Activated CD4-positive, alpha-beta T cell treated with anti-CD3 and anti-CD28 coated beads for 36 hours (primary cell): ENCODE data around the gene USP17L21. TPM values are rescaled to one million over a fixed set of nuclear protein-coding genes. Genes with fewer than 3 reads are reported as not detected.
"Not testable (repeated sequence)": the region's sequence is repeated elsewhere in the genome, so short reads cannot be mapped to it uniquely, and the experiment has no call there.

ENCODE experiments used
- ATAC-seq: fragments of 200-7000 bp; cut with Tn5 transposase; one replicate; pipeline ENCODE4 v1.10.0; 2021; ENCODE audit warnings: mild to moderate bottlenecking, moderate library complexity
- CTCF ChIA-PET: fragments of 350-600 bp; sonication (Branson Sonifier 250); formaldehyde crosslinking; loops from one replicate; lab custom pipeline; 2021; ENCODE audit warnings: antibody characterized with exemption; lab: Charles Lee
- POLR2A ChIA-PET: fragments of 350-600 bp; sonication (Branson Sonifier 250); formaldehyde crosslinking; loops from one replicate; lab custom pipeline; 2021; ENCODE audit warnings: antibody characterized with exemption, inconsistent platforms; lab: Charles Lee
- DNase-seq: peaks from one replicate; pipeline ENCODE4 v3.0.0-alpha.2; 2020
- H3K27ac Mint-ChIP-seq: one replicate; pipeline ENCODE4 v1.8.0; 2021; ENCODE audit warnings: mixed read lengths
- H3K27me3 Mint-ChIP-seq: one replicate; pipeline ENCODE4 v1.8.0; 2021; ENCODE audit warnings: mixed read lengths
- H3K36me3 Mint-ChIP-seq: one replicate; pipeline ENCODE4 v1.8.0; 2021; ENCODE audit warnings: low read depth, mixed read lengths
- H3K4me1 Mint-ChIP-seq: one replicate; pipeline ENCODE4 v1.8.0; 2021; ENCODE audit warnings: mixed read lengths
- H3K4me3 Mint-ChIP-seq: one replicate; pipeline ENCODE4 v1.8.0; 2021; ENCODE audit warnings: mild to moderate bottlenecking, moderate library complexity, mixed read lengths
- H3K9me3 Mint-ChIP-seq: one replicate; pipeline ENCODE4 v1.8.0; 2021; ENCODE audit warnings: low read depth, mixed read lengths
- intact Hi-C, 2 experiments: fragments of 100-400 bp; cut with DNase I in 1 of 2; cut with micrococcal nuclease in 1 of 2; formaldehyde crosslinking; loops; one replicate each; pipeline versions ENCODE4 v1.14.2 to v1.15.1; 2022 to 2024; cut with DNase I, micrococcal nuclease
- total RNA-seq, 2 experiments: library from RNA; stranded (reverse); gene quantifications; one replicate each; pipeline ENCODE4 v1.2.3, GENCODE V29; 2021

Gene USP17L21
- total RNA-seq, 2 experiments from 2014 or later: not detected

- POLR2A ChIA-PET, intact Hi-C loops, H3K9me3 Mint-ChIP-seq, H3K4me3 Mint-ChIP-seq, H3K4me1 Mint-ChIP-seq, DNase-seq, CTCF ChIA-PET, H3K36me3 Mint-ChIP-seq, H3K27ac Mint-ChIP-seq, H3K27me3 Mint-ChIP-seq, ATAC-seq: not testable (repeated sequence)
Measured at GRCh38 chr4:9257824-9258223, 4.8 kb upstream of the USP17L21 start, which contains the start of gene USP17L20. TSS of gene USP17L20 (plus strand) at chr4:9258124. CDS start at chr4:9258124, 0 bp downstream.

- POLR2A ChIA-PET: not testable (repeated sequence)
Measured at GRCh38 chr4:9267319-9267718, 4.6 kb downstream of the USP17L21 start, which contains the start of gene USP17L22. TSS of gene USP17L22 (plus strand) at chr4:9267619. CDS start at chr4:9267619, 0 bp downstream.

GRCh38 chr4:9271719-9272118 lies 9.0 kb downstream of the USP17L21 start:
- H3K4me3 Mint-ChIP-seq, H3K27ac Mint-ChIP-seq, intact Hi-C loops, H3K4me1 Mint-ChIP-seq, H3K36me3 Mint-ChIP-seq, H3K27me3 Mint-ChIP-seq, CTCF ChIA-PET, ATAC-seq, H3K9me3 Mint-ChIP-seq, POLR2A ChIA-PET: not testable (repeated sequence)
- peak; percentile 15 for DNase-seq

More at GRCh38 chr4:9267319-9267718, 4.6 kb downstream of the USP17L21 start, which contains the start of gene USP17L22:
- ATAC-seq, H3K9me3 Mint-ChIP-seq, H3K4me3 Mint-ChIP-seq, DNase-seq, CTCF ChIA-PET, H3K27me3 Mint-ChIP-seq, H3K4me1 Mint-ChIP-seq, H3K27ac Mint-ChIP-seq, intact Hi-C loops, H3K36me3 Mint-ChIP-seq: not testable (repeated sequence)

Other genes with a start within 250 kb of the USP17L21 start
- gene FAM90A26, start 92.5 kb upstream of the USP17L21 start, total RNA-seq: not detected
- gene USP17L10, start 52.2 kb upstream of the USP17L21 start, total RNA-seq: not detected
- gene USP17L11, start 47.5 kb upstream of the USP17L21 start, total RNA-seq: under 1 TPM; 0.11 to 0.16 TPM
- gene USP17L12, start 42.7 kb upstream of the USP17L21 start, total RNA-seq: not detected
- not detected for gene USP17L13, start 38.0 kb upstream of the USP17L21 start, total RNA-seq
- not detected for gene USP17L15, start 28.5 kb upstream of the USP17L21 start, total RNA-seq
- gene USP17L17, start 19.0 kb upstream of the USP17L21 start, total RNA-seq: not detected
- not detected for gene USP17L18, start 14.2 kb upstream of the USP17L21 start, total RNA-seq
- gene USP17L19, start 9.5 kb upstream of the USP17L21 start, total RNA-seq: not detected
- gene USP17L20, start 4.7 kb upstream of the USP17L21 start, total RNA-seq: not detected
- gene USP17L22, start 4.7 kb downstream of the USP17L21 start, total RNA-seq: not detected
- gene USP17L24, start 62.3 kb downstream of the USP17L21 start, total RNA-seq: not detected
- not detected for gene USP17L25, start 67.0 kb downstream of the USP17L21 start, total RNA-seq
- not detected for gene USP17L26, start 71.8 kb downstream of the USP17L21 start, total RNA-seq
- not detected for gene USP17L5, start 76.5 kb downstream of the USP17L21 start, total RNA-seq
- not detected for gene USP17L27, start 81.3 kb downstream of the USP17L21 start, total RNA-seq
- gene USP17L28, start 86.0 kb downstream of the USP17L21 start, total RNA-seq: not detected
- not detected for gene USP17L29, start 90.8 kb downstream of the USP17L21 start, total RNA-seq
- not detected for gene USP17L30, start 100.3 kb downstream of the USP17L21 start, total RNA-seq
- gene DEFB131A, start 181.5 kb downstream of the USP17L21 start, total RNA-seq: not detected